Activated naive CD4-positive, alpha-beta T cell treated with anti-CD3 and anti-CD28 coated beads, Interleukin-2, amount 50 U/mL, for 72 hours (primary cell): ENCODE measurements around the gene FAM47C. TPM values are rescaled to one million over a fixed set of nuclear protein-coding genes. Genes with fewer than 3 reads are reported as not detected.
"Not testable (repeated sequence)": the region's sequence is repeated elsewhere in the genome, so short reads cannot be mapped to it uniquely, and the experiment has no call there.

ENCODE experiments used
- ATAC-seq, 2 donors: fragments of 150-1000 bp; cut with Tn5 transposase; 2 replicates each; pipeline ENCODE4 v1.10.0; 2021; ENCODE audit warnings: mild to moderate bottlenecking in 2 of 2, moderate library complexity in 2 of 2
- DNase-seq, 2 donors: peaks; one replicate each; pipeline ENCODE4 v3.0.0; 2021 to 2022; ENCODE audit warnings: low spot score in 2 of 2
- H3K27ac Mint-ChIP-seq, 2 donors: one replicate each; pipeline ENCODE4 v1.8.0; 2022; ENCODE audit warnings: mild to moderate bottlenecking in 2 of 2, mixed read lengths in 2 of 2
- H3K36me3 Mint-ChIP-seq, 2 donors: one replicate each; pipeline ENCODE4 v1.8.0; 2022; ENCODE audit warnings: mixed read lengths in 2 of 2
- H3K9me3 Mint-ChIP-seq, 2 donors: one replicate each; pipeline ENCODE4 v1.8.0; 2022; ENCODE audit warnings: mixed read lengths in 2 of 2
- total RNA-seq, 2 donors: library from RNA; stranded (reverse); gene quantifications; one replicate each; pipeline ENCODE4 v1.2.3, GENCODE V29; 2022

Gene FAM47C
- not detected for total RNA-seq

GRCh38 chrX:37008182-37008581 lies at the start of gene FAM47C:
Gene FAM47C, plus strand, starts transcription at chrX:37008366. Its CDS starts 45 bp downstream, at chrX:37008411.
- H3K27ac Mint-ChIP-seq, H3K9me3 Mint-ChIP-seq, H3K36me3 Mint-ChIP-seq, DNase-seq, ATAC-seq: not testable (repeated sequence)

GRCh38 chrX:36961590-36961989 lies 46.6 kb upstream of the FAM47C start:
- H3K9me3 Mint-ChIP-seq = no peaks in the 10 kb centered on the region
- no peak for ATAC-seq

GRCh38 chrX:36963069-36963808 lies 44.9 kb upstream of the FAM47C start:
- no peak for ATAC-seq

More at GRCh38 chrX:36961590-36961989, 46.6 kb upstream of the FAM47C start:
- Mint-ChIP-seq H3K27ac (no peak overlapping the region), H3K36me3 (peaks cover 0 to 5% of the 10 kb centered on the region in 2 donors)
- no peak for DNase-seq

GRCh38 chrX:36963852-36964251 lies 44.3 kb upstream of the FAM47C start:
- ATAC-seq = no peak
- no peaks in the 10 kb centered on the region for H3K9me3 Mint-ChIP-seq
- no peak overlapping the region for H3K27ac Mint-ChIP-seq
- no peak for DNase-seq
- no peaks in the 10 kb centered on the region for H3K36me3 Mint-ChIP-seq

More at GRCh38 chrX:36963069-36963808, 44.9 kb upstream of the FAM47C start:
- no peak overlapping the region for H3K27ac Mint-ChIP-seq
- peaks cover 0 to 4% of the 10 kb centered on the region in 2 donors for H3K36me3 Mint-ChIP-seq
- H3K9me3 Mint-ChIP-seq = no peaks in the 10 kb centered on the region
- no peak for DNase-seq

GRCh38 chrX:36973575-36973974 lies 34.6 kb upstream of the FAM47C start:
- no peaks in the 10 kb centered on the region for H3K36me3 Mint-ChIP-seq
- H3K9me3 Mint-ChIP-seq = no peaks in the 10 kb centered on the region
- DNase-seq = no peak
- no peak overlapping the region for H3K27ac Mint-ChIP-seq
- ATAC-seq = no peak

GRCh38 chrX:36974911-36975310 lies 33.3 kb upstream of the FAM47C start:
- DNase-seq (no peak), ATAC-seq (no peak)
- Mint-ChIP-seq H3K9me3 (no peaks in the 10 kb centered on the region), H3K27ac (no peak overlapping the region), H3K36me3 (no peaks in the 10 kb centered on the region)

- Mint-ChIP-seq H3K9me3 (no peaks in the 10 kb centered on the region), H3K27ac (no peak overlapping the region), H3K36me3 (no peaks in the 10 kb centered on the region)
- ATAC-seq = no peak
- no peak for DNase-seq
These were observed 29.3 kb upstream of the FAM47C start for GRCh38 chrX:36978886-36979285.

GRCh38 chrX:36983831-36984230 lies 24.3 kb upstream of the FAM47C start:
- H3K27ac Mint-ChIP-seq = no peak overlapping the region
- ATAC-seq (no peak), DNase-seq (no peak)
- H3K9me3 Mint-ChIP-seq = no peaks in the 10 kb centered on the region
- H3K36me3 Mint-ChIP-seq = peaks cover 6% of the 10 kb centered on the region in 2 donors

GRCh38 chrX:36985416-36986209 lies 22.6 kb upstream of the FAM47C start:
- not testable (repeated sequence) for DNase-seq, H3K27ac Mint-ChIP-seq, ATAC-seq, H3K9me3 Mint-ChIP-seq, H3K36me3 Mint-ChIP-seq

GRCh38 chrX:36986231-36986630 lies 21.9 kb upstream of the FAM47C start:
- no peak for ATAC-seq
- Mint-ChIP-seq H3K27ac (no peak overlapping the region), H3K36me3 (peaks cover 6% of the 10 kb centered on the region in 2 donors), H3K9me3 (no peaks in the 10 kb centered on the region)
- no peak for DNase-seq

GRCh38 chrX:36987212-36987611 lies 21.0 kb upstream of the FAM47C start:
- H3K9me3 Mint-ChIP-seq, H3K36me3 Mint-ChIP-seq, ATAC-seq, H3K27ac Mint-ChIP-seq, DNase-seq: not testable (repeated sequence)

GRCh38 chrX:37000140-37000539 lies 8.0 kb upstream of the FAM47C start:
- ATAC-seq = no peak
- Mint-ChIP-seq H3K36me3 (no peaks in the 10 kb centered on the region), H3K27ac (no peak overlapping the region), H3K9me3 (no peaks in the 10 kb centered on the region)
- DNase-seq = no peak

GRCh38 chrX:37010496-37010895 lies 2.3 kb downstream of the FAM47C start:
- peaks cover 0 to 3% of the 10 kb centered on the region in 2 donors for H3K9me3 Mint-ChIP-seq
- ATAC-seq = no peak
- no peak for DNase-seq
- no peaks in the 10 kb centered on the region for H3K36me3 Mint-ChIP-seq
- no peak overlapping the region for H3K27ac Mint-ChIP-seq

- not testable (repeated sequence) for ATAC-seq, H3K27ac Mint-ChIP-seq, H3K9me3 Mint-ChIP-seq, H3K36me3 Mint-ChIP-seq, DNase-seq
These were observed 26.1 kb downstream of the FAM47C start for GRCh38 chrX:37034260-37034659.

GRCh38 chrX:37036674-37037220 lies 28.6 kb downstream of the FAM47C start:
- not testable (repeated sequence) for H3K36me3 Mint-ChIP-seq, DNase-seq, H3K27ac Mint-ChIP-seq, ATAC-seq, H3K9me3 Mint-ChIP-seq

- not testable (repeated sequence) for H3K9me3 Mint-ChIP-seq, ATAC-seq, H3K36me3 Mint-ChIP-seq, DNase-seq, H3K27ac Mint-ChIP-seq
These were observed 30.6 kb downstream of the FAM47C start for GRCh38 chrX:37038814-37039213.
